Coronary artery (tissue), 2 donors: ENCODE measurements around the gene KHDC4.

Experiments used
- DNase-seq: peaks from one replicate; pipeline ENCODE4 v3.0.0-alpha.2; 2017; ENCODE audit warnings: low spot score
- H3K27ac ChIP-seq, 2 donors: fragments of 200-600 bp; sonication (generic); one replicate each; pipeline ENCODE4 v1.5.1; 2016 to 2019
- H3K4me3 ChIP-seq: fragments of 200-600 bp; sonication (generic); 2 replicates; pipeline ENCODE4 v1.5.1; 2016; ENCODE audit warnings: mild to moderate bottlenecking, moderate library complexity
- TF ChIP-seq, protein P1 (sequence below): fragments of 200-600 bp; sonication (generic); IDR thresholded peaks from one replicate; pipeline ENCODE4 v1.5.1; 2019; ENCODE audit warnings: antibody characterized with exemption

Gene KHDC4

DNA sequence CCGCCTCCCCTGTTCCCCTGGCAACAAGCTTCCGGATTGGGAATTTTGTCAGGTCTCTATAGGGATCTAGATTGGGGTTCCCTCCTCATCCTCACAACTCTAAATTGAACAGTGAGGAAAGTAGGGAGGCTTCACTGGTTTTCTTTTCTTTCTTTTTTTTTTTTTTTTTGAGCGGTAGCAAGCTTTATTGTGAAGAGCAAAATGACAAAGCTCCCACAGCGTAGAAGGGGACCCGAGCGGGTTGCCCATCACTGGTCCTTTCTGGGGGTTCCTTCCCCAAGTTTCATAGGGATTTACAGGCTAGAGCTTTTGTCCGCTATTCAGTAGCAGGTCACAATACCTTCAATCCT is 33.8 kb upstream of the KHDC4 start:
- DNase-seq: no peak
- Histone ChIP-seq H3K27ac (peak overlapping the region; percentile 54 to 88), H3K4me3 (peak overlapping the region; percentile 50)
- TF ChIP-seq, protein P1, sequence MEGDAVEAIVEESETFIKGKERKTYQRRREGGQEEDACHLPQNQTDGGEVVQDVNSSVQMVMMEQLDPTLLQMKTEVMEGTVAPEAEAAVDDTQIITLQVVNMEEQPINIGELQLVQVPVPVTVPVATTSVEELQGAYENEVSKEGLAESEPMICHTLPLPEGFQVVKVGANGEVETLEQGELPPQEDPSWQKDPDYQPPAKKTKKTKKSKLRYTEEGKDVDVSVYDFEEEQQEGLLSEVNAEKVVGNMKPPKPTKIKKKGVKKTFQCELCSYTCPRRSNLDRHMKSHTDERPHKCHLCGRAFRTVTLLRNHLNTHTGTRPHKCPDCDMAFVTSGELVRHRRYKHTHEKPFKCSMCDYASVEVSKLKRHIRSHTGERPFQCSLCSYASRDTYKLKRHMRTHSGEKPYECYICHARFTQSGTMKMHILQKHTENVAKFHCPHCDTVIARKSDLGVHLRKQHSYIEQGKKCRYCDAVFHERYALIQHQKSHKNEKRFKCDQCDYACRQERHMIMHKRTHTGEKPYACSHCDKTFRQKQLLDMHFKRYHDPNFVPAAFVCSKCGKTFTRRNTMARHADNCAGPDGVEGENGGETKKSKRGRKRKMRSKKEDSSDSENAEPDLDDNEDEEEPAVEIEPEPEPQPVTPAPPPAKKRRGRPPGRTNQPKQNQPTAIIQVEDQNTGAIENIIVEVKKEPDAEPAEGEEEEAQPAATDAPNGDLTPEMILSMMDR: no peak

DNA sequence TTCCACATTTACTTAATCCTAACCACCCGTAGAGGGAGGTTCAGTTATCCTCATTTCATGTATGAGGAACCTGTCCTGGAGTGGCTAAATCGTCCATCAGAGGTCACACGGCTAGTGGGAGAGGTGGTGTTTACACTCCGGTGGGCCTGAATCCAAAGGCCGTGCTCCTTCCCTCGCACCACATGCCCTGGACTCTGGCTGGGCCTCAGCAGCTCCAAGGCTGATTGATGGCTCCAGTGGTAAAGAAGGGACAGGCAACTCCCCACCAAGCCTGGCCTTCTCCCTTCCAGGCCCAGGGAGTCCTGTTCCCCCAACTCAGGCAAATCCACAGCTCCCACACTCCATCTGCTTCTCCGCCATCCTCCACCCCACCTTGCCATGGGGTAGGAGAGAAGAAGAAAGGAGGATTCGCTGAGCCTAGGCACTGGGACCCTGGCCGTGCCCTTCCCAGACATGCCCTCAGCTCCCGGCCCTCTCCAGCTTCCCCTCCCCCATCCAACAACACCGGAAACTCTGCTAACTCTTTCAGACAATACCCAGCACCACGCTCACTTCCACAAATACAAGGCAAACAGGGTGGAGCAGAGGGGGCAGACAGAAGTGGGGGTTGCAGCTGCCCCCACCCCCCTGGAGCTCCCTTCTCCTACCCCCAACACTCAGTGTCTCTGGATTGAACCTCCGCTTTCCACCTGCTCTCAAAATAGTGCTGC is 33.3 kb upstream of the KHDC4 start:
- no peak for DNase-seq
- peak overlapping the region; percentile 50 for H3K4me3 ChIP-seq
- TF ChIP-seq, protein P1: no peak
- peak overlapping the region; percentile 54 to 88 for H3K27ac ChIP-seq

DNA sequence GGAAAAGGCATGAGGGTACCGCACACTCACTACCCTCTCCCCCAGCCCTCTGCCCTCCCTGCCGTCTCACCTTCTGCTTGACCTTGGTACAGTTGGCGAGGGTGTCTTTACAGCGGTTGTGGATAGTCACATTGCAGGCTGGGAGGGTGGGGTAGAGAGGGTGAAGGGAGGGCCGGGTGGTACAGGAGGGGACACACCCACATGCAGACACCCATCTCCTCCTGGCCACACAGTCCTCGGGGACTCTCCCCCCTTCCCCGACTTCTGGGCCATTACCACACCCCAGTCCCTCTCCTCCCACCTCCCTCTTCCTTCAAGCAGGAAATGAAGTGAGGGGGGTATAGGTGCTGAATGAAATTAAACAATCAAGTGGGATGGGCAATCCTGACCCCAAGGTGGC is 32.5 kb upstream of the KHDC4 start:
- Histone ChIP-seq H3K4me3 (peak overlapping the region; percentile 7), H3K27ac (peak overlapping the region; percentile 54 to 88)
- TF ChIP-seq, protein P1: no peak
- DNase-seq: no peak

DNA sequence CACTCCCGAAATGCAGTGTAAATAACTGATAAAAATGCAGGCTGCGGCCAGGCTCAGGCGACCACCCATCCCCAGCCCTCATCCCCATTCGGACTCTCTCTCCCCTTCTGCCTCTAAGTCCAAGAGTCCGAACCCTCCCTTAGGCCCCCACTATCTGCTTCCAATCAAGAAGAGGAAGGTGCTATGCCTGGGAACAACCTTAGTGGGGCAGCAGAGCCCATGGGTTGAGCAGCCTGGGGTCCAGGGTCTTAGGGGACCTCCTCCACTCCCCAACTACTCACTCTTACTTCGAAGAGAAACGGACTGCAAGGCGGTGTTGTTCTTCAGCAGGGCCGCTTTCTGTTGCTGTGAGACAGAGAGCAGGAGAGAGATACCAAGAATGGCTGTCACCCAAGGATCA is 31.9 kb upstream of the KHDC4 start:
- Histone ChIP-seq H3K4me3 (no peak overlapping the region), H3K27ac (peak overlapping the region in 1 of 2 donors; percentile 88)

DNA sequence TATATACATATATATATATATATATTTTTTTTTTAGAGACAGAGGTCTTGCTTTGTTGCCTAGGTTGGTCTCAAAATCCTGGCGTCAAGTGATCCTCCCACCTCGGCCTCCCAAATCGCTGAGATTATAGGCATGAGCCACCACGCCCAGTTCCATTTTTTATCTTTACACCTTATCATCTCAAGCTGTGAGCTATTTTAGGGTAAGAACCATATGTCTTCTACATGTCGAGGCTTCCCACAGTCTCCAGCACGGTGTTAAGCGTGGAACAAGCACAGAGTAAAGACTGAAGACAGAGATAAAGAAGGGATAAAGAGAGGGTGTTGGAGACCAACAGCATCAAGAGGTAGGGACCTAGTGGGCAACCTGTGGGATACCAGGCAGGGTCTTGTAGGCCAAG is 30.0 kb upstream of the KHDC4 start:
- TF ChIP-seq, protein P1: no peak
- H3K27ac ChIP-seq: peak overlapping the region in 1 of 2 donors; percentile 36
- no peak overlapping the region for H3K4me3 ChIP-seq
- no peak for DNase-seq

More for the DNA sequence above, 31.9 kb upstream of the KHDC4 start:
- DNase-seq: no peak
- TF ChIP-seq, protein P1: no peak

DNA sequence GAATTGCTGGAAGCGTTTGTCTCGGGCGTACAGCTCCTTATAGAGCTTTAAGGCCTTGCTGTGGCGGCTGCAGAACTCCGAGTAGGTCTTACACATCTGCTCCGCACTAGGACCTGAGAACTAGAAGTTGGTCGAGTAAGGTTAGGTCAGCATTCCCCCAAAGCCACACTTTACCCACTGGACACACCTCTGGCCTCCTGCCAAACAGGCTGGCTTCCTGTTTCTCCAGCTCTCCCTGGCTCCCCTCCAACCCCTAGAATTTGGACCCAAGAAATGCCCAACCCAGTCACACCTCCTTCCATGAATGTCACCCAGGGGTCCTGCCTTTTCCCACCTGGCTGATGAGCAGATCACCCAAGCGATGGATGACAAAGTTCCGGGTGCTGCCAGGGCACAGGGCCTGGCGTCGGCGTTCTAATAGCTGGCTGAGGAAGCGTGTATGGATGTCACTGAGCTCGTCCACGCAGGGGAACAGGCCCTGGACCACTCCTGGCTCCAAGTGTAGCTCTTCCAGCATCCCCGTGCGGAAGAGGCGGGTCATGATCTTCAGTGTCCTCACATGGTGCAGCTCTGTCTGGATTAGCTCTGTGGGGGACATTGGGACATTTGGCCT is 28.5 kb upstream of the KHDC4 start:
- peak overlapping the region; percentile 3 for H3K4me3 ChIP-seq
- DNase-seq: no peak
- peak overlapping the region; percentile 54 to 92 for H3K27ac ChIP-seq
- TF ChIP-seq, protein P1: no peak

DNA sequence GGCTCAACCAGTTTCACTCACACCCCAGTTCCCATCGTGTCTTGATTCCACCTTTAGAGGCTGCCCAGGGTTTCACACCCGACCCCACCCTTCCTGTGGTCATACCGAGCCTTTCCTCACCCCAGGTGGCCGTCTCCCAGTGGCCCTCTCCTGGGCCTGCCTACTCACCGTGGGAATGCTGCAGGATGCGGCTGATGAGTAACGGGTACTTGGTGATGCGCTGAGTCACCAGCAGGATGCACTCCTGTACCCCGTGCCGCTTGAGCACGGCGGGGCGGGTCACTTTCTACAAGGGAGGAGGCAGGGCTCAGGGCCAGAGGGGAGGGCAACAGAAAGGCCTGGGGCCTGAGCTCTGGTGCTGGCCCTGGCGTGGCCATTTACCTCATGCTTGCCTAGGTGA is 27.7 kb upstream of the KHDC4 start:
- TF ChIP-seq, protein P1: no peak
- Histone ChIP-seq H3K4me3 (peak overlapping the region; percentile 24), H3K27ac (peak overlapping the region; percentile 54 to 92)
- peak; percentile 94 for DNase-seq
